NCI-H1417 treated with DMSO at 0.1 percent for 48 hours (cell line): ENCODE data around the gene BCAM.

Experiments
- DNase-seq: peaks from one replicate; lab custom pipeline; 2025; lab: John Stamatoyannopoulos, UW

BCAM gene

GRCh38 chr19:44789943-44790483 is 18.9 kb upstream of the BCAM start:
- no peak for DNase-seq

GRCh38 chr19:44792281-44792680 is 16.6 kb upstream of the BCAM start:
- DNase-seq: no peak

GRCh38 chr19:44794610-44795009 is 14.3 kb upstream of the BCAM start:
- DNase-seq: no peak

GRCh38 chr19:44795398-44795987 is 13.4 kb upstream of the BCAM start:
- no peak for DNase-seq

GRCh38 chr19:44796701-44797115 is 12.2 kb upstream of the BCAM start:
- no peak for DNase-seq

- no peak for DNase-seq
Measured at GRCh38 chr19:44799627-44800346, 9.1 kb upstream of the BCAM start.

GRCh38 chr19:44800461-44800860 is 8.4 kb upstream of the BCAM start:
- no peak for DNase-seq

GRCh38 chr19:44803442-44804428 is 5.2 kb upstream of the BCAM start:
- DNase-seq: no peak

- DNase-seq: no peak
Measured at GRCh38 chr19:44806291-44806690, 2.6 kb upstream of the BCAM start.

GRCh38 chr19:44807162-44807561 is 1.7 kb upstream of the BCAM start:
- DNase-seq: no peak

GRCh38 chr19:44807652-44808462 is 1.0 kb upstream of the BCAM start:
- DNase-seq: no peak

- DNase-seq: no peak
Measured at GRCh38 chr19:44809577-44810233, 802 bp downstream of the BCAM start.

- no peak for DNase-seq
Measured at GRCh38 chr19:44810234-44811121, 1.6 kb downstream of the BCAM start.

- DNase-seq: no peak
Measured at GRCh38 chr19:44811122-44811419, 2.2 kb downstream of the BCAM start.

- DNase-seq: no peak
Measured at GRCh38 chr19:44812142-44812718, 3.3 kb downstream of the BCAM start.

GRCh38 chr19:44813070-44813840 is 4.4 kb downstream of the BCAM start:
- no peak for DNase-seq

GRCh38 chr19:44813841-44814470 is 5.1 kb downstream of the BCAM start:
- no peak for DNase-seq

- no peak for DNase-seq
Measured at GRCh38 chr19:44814517-44814916, 5.6 kb downstream of the BCAM start.

- no peak for DNase-seq
Measured at GRCh38 chr19:44816301-44816700, 7.4 kb downstream of the BCAM start.
